ENCODE results near the gene F5.
A peak's percentile ranks its signal among the peaks of the same experiment; 100 is the strongest.

DNA sequence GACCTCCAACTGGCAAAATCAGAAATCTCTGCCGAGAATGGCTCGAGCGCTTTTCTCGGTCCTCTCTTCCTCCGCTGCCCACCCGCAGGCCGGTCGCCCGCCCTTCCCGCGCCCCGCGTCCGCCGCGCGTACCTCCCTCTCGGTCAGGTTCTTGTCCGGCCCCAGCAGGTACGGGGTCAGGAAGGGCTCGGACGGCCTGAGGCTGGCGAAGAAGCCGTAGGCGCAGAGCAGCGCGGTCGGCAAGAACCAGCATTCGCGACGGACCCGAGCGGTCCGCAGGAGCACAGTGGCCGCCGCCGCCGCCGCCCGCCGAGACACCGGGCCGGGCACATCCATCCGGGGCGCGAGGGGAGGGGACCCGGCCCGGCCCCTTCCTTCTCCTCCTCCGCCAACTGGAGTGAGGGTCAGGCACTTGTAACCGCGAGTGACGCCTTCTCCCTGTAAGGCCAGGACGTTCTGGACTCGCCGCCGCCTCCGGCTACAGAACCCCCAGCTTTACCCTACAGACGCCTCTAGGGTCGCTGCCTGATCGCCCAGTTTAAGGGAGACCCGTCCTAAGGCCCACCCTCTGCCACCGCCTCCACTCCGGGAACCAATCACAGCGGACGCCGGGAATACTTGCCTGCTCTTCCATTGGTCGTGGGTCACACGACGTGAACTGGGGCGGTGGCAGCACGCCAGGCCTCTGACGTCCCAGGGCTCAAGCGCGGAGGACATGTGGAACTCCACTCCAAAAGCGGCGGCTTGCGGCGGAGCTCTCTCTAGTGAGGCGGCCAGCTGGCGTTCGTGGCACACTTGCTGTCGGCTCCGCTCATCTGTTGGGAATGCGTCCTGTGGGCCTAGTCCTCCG, 100.6 kb downstream of the F5 start, which contains the start of gene SLC19A2:
- TF ChIP-seq, protein P1, sequence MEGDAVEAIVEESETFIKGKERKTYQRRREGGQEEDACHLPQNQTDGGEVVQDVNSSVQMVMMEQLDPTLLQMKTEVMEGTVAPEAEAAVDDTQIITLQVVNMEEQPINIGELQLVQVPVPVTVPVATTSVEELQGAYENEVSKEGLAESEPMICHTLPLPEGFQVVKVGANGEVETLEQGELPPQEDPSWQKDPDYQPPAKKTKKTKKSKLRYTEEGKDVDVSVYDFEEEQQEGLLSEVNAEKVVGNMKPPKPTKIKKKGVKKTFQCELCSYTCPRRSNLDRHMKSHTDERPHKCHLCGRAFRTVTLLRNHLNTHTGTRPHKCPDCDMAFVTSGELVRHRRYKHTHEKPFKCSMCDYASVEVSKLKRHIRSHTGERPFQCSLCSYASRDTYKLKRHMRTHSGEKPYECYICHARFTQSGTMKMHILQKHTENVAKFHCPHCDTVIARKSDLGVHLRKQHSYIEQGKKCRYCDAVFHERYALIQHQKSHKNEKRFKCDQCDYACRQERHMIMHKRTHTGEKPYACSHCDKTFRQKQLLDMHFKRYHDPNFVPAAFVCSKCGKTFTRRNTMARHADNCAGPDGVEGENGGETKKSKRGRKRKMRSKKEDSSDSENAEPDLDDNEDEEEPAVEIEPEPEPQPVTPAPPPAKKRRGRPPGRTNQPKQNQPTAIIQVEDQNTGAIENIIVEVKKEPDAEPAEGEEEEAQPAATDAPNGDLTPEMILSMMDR (IDR thresholded peaks at IDR 0.05) = peak in 4 of 7 experiments; percentile 34 to 52 (median 47)
- peak; percentile 98 to 99 (median 99) for TF ChIP-seq POLR2A (IDR thresholded peaks at IDR 0.05)
